ENCODE measurements around the gene ANKS3.
A peak's percentile ranks its signal among the peaks of the same experiment; 100 is the strongest.
"Not testable (repeated sequence)": the region's sequence is repeated elsewhere in the genome, so short reads cannot be mapped to it uniquely, and the experiment has no call there.

The ANKS3 gene

DNA sequence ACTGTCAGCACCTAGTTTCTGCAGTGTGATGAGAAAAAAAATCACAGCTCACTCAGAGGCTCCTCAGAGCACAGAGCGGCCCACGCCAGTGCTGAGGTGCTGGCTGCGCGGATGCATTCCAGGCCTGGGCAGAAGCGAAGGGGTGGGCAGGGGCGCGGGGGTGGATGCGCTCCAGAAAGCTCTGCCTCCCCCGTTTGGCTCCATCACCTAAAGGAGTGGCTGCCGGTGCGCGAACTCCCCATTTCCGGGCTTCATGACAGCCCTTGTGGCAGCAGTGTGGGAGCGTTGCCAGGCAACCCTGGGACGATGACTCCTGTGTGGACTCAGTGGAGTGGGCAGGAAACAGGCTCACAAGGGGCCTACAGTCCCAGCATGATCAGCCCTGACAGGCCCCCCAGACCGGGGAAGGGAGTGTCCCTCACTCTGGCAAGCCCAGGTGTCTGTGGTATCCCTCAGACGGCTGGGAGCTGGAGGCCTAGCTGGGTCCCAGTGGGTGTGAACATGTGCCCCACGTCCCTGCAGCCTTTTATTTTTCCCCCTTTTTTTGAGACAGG lies 73.5 kb downstream of the ANKS3 start:
- DNase-seq (ENCODE audit: low read depth, low spot score) = peak; percentile 76
- no peak overlapping the region for H3K4me3 ChIP-seq (ENCODE audit: low read length)

DNA sequence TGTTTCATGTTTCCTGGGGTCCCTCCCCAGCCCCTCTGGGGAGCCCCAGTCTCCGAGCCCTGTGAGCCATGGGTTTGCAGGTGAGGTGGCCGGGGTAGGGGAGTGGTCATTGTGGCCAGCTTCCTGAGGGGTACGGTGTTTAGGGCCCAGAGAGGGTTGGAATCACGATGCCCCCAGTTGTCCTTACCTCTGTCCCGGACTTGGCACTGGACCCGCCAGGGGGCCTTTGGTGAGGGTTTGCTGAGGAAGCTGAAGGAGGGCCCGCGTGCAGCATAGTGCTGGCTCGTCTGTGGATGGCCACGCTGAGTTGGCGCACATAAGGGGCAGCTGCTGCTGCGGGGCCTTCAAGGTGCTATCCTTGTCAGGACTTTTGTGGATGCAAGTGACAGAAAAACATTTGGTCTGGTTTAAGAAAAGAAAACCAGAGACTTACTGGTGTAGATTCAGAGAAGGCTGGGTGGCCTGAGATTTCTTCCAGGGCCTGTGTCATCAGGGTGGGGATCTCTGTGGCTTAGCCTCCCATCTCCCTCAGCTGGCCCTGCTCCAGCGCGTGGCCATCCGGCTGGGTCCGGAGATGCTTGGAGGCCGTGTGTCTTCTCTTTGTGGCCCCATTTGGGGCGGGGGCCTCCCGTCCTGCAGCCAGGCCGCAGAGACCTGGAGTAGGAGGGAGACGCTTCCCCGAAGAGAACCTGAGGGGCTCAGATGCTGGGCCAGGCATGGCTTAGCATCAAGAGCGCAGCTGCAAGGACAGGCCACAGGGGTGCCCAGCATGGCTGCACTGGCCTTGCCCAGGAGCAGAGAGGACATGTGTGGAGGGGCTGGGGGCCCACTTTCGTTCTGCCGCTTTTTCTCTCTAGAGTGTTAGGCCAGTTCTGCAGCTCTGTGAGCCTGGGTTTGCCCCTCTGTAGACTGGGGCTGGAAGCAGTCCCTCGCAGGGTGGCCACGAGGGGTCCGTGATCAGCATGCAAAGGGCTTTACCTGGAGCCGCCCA lies 74.4 kb downstream of the ANKS3 start:
- no peak overlapping the region for H3K4me3 ChIP-seq (ENCODE audit: low read length)

DNA sequence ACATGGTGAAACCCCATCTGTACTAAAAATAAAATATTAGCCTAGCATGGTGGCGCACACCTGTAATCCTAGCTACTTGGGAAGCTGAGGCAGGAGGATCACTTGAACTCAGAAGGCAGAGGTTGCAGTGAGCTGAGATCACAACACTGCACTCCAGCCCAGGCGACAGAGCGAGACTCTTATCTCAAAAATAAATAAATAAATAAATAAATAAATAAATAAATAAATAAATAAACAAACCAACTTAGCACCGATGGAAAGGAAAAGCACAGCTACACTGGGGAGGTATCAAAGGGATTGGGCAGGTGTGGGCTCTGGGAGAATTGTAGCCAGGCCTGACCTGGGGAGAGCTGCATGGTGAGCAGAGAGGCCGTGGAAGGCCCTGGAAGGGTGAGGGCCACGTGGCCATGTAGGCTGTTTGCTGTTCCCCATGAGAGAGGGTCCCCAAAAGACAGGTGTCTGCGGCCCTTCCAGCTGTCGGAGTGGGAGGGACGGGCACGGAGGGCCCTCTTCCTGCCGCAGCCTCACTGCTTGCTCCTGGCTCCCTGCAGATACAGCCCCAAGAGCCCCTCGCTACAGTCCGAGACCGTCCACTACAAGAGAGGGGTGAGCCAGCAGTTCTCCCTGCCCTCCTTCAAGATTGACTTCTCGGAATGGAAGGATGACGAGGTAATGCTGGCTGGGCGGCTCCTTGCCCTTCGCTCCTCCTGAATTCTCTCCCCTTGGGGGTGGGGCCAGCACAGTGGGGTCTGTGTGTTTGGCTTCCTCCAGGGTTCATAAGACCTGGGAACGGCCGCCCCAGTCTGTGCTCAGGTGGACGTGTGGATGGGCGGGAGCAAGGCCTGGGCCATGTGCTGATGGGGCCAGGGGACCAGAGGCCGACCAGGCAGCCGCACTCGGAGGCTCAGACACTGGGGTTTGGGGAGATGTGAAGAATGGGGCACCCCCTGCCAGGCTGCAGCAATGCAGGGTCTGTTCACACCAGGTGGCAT lies 77.1 kb downstream of the ANKS3 start:
- no peak for DNase-seq (ENCODE audit: low read depth, low spot score)
- H3K4me3 ChIP-seq (ENCODE audit: low read length) = no peak overlapping the region

More for the DNA sequence above, 74.4 kb downstream of the ANKS3 start:
- no peak for DNase-seq (ENCODE audit: low read depth, low spot score)

DNA sequence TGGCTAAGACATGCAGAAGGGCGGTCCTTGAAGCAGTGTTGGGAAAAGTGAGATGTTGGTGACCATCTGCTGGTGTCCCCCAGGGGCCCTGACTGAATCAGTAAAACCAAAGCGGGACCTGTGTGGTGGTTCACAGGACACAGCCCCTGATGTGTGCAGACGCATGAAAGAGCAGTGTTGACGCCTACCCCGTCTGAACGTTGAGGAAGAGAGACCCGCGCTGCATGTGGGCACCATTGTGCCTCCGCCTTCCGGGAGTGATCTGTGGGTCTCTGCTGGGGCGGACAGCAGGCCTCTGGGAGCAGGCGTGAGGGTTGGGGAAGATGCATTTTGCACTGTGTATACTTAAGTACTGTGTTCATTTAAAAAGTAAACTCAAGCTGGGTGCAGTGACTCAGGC lies 77.8 kb downstream of the ANKS3 start:
- H3K4me3 ChIP-seq (ENCODE audit: low read length) = no peak overlapping the region
- DNase-seq (ENCODE audit: low read depth, low spot score) = no peak

DNA sequence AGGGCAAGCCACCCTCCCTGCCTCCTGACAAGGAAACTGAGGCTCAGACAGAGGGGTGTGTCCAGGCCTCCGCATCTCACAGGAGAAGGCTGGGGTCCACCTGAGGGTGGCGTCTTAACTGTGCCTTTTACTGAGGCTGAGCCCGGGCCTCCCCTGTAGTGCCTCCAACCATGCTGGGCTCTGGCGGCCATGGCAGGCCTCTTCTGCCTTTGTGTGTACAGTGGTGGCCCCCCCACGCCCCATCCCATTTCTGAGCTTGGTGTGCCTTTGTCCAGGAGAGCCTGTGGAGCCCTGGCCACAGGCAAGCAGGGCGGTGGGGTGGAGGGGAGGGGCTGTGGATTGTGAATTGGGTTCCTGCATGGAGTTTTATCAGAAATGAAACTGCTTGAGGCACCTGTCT lies 78.3 kb downstream of the ANKS3 start:
- no peak for DNase-seq (ENCODE audit: low read depth, low spot score)
- H3K4me3 ChIP-seq (ENCODE audit: low read length) = no peak overlapping the region

DNA sequence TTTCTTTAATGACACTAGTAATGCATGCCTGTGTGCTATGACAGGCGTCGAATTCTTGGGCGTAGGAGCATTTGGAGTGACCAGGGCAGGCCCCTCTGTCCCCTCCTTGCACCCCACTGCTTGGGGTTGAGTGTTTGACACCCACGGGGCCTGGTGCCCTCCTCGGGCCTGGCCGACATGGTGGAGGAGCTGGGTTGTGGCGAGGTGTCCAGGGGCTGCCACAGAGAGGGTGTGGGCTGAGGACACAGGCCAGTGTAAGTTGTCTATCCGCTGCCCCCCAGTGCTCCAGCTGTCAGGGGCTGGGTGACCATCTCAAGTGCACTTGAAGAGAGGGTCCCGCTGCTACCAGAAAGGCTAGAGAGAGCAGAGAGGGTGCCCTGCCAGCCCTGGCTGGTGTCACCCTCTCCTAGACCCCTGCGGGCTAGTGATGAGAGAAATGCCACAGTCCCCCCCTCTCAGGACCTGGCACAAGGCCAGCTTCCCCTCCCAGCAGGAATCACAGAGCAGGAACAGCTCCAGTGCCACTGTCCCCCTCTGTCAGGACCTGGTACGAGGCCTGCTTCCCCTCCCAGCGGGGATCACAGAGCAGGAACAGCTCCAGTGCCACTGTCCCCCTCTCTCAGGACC lies 79.0 kb downstream of the ANKS3 start:
- no peak overlapping the region for H3K4me3 ChIP-seq (ENCODE audit: low read length)
- no peak for DNase-seq (ENCODE audit: low read depth, low spot score)

DNA sequence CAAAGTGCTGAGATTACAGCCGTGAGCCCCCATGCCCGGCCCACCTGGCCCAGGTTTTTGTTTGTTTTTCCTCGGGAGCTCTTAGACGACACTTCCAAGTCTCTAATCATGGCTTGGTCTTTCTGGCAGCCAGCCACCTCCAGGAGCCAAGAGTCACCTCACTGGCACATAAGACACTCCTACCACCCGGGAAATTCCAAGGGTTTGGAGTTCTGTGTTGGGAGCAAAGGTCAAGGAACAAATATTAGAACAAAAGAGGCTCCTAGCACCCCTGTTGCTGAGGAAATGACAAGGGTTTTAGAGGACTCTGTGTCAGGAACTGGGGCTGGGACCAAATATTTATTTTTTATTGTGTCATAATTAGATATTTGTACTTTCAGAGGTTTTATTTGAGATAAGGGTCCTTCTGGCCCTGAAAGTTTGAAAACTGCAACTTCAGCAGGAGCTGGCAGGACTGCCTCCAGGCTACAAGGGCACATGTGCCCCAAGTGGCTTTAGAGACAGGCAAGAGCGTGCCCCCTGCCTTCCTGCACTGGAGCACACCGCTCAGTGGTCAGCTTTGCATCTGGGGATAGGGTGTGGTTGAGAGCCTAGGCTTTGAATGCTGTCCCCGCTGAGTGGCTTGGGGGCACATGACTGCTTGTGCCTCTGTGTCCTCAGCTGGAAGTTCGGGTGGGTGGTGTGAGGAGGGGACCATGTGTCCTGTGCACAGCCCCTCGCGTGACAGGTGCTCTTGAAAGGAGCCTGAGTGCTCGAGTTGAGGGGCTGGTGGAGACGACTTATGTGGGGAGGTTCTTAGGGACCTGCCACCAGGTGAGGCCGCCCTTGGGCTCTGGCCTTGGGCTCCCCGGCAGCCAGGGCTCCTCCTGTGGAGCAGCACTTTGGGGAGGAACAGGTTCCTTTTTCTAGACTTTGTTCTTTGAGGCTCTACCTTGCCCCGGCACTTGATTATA lies 79.8 kb downstream of the ANKS3 start:
- no peak for DNase-seq (ENCODE audit: low read depth, low spot score)

DNA sequence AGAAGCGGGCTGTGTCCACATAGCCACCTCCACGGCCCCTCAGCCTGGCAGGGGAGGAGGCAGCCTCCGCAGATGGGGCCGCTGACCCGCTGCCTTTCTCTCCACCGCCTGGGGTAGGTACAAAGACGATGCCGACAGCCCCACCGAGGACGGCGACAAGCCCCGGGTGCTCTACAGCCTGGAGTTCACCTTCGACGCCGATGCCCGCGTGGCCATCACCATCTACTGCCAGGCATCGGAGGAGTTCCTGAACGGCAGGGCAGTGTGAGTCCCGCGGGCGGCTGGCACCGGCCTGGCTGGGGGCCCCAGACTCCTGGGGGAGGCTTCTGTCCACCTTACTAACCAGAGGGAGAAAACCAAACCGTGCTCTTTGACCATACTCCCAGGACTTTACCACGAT lies 81.5 kb downstream of the ANKS3 start:
- no peak overlapping the region for H3K4me3 ChIP-seq (ENCODE audit: low read length)
- no peak for DNase-seq (ENCODE audit: low read depth, low spot score)

More for the DNA sequence above, 79.8 kb downstream of the ANKS3 start:
- no peak overlapping the region for H3K4me3 ChIP-seq (ENCODE audit: low read length)

DNA sequence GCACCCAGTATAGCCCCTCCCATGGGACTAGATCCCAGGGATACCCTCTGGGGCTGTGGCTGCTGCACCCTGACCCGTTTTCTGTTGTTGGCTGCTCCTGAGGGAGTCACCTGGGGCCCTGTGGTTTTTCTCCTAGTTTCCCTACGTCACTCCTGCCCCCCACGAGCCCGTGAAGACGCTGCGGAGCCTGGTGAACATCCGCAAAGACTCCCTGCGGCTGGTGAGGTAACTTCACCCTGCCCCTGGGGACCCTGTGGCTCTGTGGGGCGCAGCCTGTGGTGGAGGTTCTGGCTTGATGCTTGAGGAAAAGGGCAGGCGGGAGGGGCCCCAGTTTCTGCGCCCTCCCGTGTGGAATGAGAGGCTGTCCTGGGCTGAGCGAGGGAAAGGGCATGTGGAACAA lies 82.2 kb downstream of the ANKS3 start:
- no peak for DNase-seq (ENCODE audit: low read depth, low spot score)

DNA sequence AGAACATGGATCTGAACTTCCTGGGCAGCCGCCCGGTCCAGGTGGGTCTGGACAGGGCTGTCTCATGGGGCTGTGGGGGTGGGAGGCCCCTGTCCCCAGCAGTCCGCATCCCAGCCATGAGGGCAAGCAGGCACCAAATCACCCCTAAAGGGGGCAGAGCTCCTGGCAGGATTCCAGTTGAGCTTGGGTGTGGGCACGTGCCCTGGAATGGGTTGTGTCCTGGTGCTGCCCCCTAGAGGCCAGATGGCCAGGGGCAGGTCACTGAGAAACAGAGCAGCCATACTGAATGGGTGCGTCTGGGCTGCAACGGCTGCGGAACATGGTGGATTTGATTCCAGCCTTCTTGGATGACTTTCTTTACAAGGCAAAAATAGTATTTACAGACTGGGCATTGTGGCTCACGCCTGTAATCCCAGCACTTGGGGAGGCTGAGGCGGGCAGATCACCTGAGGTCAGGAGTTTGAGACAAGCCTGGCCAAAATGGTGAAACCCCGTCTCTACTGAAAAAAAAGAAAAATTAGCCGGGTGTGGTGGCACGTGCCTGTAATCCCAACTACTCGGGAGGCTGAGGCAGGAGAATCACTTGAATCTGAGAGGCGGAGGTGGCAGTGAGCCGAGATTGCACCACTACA lies 83.5 kb downstream of the ANKS3 start:
- DNase-seq (ENCODE audit: low read depth, low spot score) = peak; percentile 65
- not testable (repeated sequence) for H3K4me3 ChIP-seq (ENCODE audit: low read length)

More for the DNA sequence above, 82.2 kb downstream of the ANKS3 start:
- H3K4me3 ChIP-seq (ENCODE audit: low read length) = no peak overlapping the region

DNA sequence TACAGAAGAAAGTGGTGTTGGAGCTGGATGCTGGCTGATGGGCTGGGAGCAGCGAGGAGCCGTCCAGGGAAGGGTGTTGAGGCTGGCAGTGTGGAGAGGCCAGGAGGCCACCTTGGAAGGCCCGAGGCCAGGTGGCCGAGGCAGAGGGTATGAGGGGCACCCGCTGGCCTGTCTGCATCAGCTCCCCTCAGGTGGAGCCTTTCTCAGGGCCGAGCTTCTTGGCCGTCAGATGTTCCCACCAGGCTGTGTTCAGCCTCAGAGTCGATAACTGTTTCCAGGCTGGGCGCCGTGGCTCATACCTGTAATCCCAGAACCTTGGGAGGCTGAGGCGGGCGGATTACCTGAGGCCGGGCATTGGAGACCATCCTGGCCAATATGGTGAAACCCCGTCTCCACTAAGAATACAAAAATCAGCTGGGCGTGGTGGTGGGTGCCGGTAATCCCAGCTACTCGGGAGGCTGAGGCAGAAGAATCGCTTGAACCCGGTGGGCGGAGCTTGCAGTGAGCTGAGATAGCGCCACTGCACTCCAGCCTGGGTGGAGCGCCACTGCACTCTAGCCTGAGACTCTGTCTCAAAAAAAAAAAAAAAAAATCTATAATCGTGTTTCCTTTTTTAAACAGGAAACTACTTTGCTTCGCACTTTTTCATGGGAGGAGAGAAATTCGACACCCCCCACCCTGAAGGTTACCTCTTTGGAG lies 84.2 kb downstream of the ANKS3 start:
- DNase-seq (ENCODE audit: low read depth, low spot score) = no peak
- H3K4me3 ChIP-seq (ENCODE audit: low read length) = no peak overlapping the region

DNA sequence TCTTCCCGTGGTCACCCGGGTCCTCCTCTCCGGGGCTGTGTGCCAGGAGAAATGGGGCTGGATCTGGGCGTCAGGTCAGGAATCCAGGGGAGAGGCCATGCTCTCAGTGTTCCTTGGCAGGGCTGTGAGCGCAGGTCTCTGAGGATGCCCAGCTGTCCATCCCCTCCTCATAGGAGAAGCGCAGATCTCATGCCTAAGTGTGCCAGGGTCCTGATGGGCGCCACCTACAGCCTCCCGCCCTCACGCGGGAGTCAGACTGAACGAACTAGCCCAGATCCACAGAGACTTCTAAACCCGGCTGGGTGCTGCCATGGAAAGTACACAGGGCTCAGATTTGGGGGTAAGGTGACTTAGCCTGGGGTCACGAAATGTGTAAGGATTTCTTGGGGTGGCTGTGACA lies 85.2 kb downstream of the ANKS3 start:
- H3K4me3 ChIP-seq (ENCODE audit: low read length) = no peak overlapping the region
- DNase-seq (ENCODE audit: low read depth, low spot score) = no peak

DNA sequence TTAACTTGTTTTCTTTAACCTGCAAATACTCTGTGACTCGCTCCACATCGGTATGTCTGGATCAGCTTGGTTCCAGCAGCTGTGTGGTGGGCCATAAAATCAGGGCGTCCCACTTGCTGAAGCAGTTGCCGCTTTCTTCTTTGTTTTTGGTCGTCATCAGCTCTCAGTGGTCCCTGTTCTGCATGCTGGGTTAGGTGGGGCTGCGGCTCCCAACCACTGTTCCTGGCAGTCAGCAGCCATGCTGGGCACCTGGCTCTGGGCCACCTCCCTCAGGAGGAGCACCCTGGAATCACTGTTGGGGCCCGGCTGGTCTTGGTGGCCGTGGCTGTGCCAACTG lies 86.5 kb downstream of the ANKS3 start:
- no peak for DNase-seq (ENCODE audit: low read depth, low spot score)
- no peak overlapping the region for H3K4me3 ChIP-seq (ENCODE audit: low read length)

DNA sequence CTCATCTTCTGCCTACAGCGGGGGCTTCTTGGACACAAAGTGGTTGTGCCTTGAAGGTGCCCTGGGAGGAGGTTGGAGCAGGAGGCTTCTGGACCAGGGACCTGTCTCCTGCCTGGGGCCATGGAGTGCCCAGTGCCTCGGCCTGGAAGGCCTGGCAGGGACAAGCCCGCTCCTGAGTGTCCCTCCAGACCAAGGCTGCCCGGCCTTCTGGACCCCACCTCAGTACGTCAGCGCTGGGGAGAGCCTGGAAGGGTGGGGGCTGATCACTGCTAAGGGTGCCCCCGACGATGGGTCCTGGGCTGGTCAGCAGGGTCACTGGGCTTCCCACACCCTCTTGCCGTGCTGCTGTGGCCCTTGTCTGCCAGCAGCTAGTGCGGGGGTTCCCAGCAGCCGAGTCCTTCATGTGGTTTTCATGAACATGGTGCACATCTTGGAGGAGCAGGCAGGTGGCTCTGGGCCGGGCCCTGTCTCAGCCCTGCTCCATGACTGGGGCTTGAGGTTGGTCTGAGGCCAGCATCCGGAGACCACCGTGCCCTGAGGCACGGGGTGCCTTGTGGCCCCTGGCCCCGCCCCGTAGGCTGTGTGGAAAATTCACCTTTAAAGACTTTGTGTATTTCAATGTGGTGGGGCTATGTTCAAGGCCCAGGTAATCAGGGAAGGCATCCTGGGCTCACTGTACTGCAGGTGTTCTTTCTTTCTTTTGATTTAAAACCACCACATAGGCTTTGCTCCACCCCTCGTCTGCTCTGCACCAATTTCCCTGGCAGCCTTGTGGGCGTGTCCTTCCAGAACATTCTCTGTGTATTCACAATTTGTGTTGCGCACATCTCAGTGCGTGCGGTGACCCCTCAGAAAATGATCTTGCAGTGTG lies 87.1 kb downstream of the ANKS3 start:
- no peak overlapping the region for H3K4me3 ChIP-seq (ENCODE audit: low read length)
- peak; percentile 63 for DNase-seq (ENCODE audit: low read depth, low spot score)
